HepG2 (cell line): Measurements from ENCODE around the gene LRRC43. TPM values are rescaled to one million over a fixed set of nuclear protein-coding genes. Genes with fewer than 3 reads are reported as not detected.

ENCODE experiments used
- ATAC-seq: fragments of 200-7000 bp; cut with Tn5 transposase; 3 replicates; pipeline ENCODE4 v1.9.1; 2020; ENCODE audit warnings: mild to moderate bottlenecking, moderate library complexity
- BruUV-seq: library from RNA; stranded (reverse); fragments of 400-500 nt; replicated peaks from 2 replicates; lab custom pipeline; 2021; lab: Mats Ljungman, UMichigan
- CTCF ChIA-PET: fragments of 300-600 bp; formaldehyde crosslinking; extraction: SDS; loops from one replicate; lab custom pipeline; 2021; ENCODE audit warnings: low total read pairs, inconsistent platforms, low intra/inter-chr PET ratio; lab: Yijun Ruan, JAX
- POLR2A ChIA-PET: fragments of 350-600 bp; sonication (Branson Sonifier 250); formaldehyde crosslinking; loops from one replicate; lab custom pipeline; 2020; ENCODE audit warnings: antibody characterized with exemption, inconsistent platforms; lab: Yijun Ruan, JAX
- DNase-seq: peaks from one replicate; pipeline ENCODE4 v3.0.0-alpha.2; 2015; ENCODE audit warnings: low spot score
- FAIRE-seq: peaks from 3 replicates; lab custom pipeline; 2011; peaks lifted over from hg19 to GRCh38; lab: Jason Lieb, UNC
- H2AFZ ChIP-seq: one replicate; pipeline ENCODE4 v1.6.1; 2011; ENCODE audit warnings: low read length, inconsistent platforms
- H3K27ac ChIP-seq: fragments of 300-600 bp; 3 replicates; pipeline ENCODE4 v1.8.0; 2011; ENCODE audit warnings: mixed run types, mild to moderate bottlenecking, mixed read lengths, low read length, inconsistent platforms; ENCODE audit not compliant: insufficient read depth; ENCODE audit errors: extremely low read length
- H3K27me3 ChIP-seq, 2 experiments: fragments of 200-600 bp in 1 of 2; 2 replicates in 1 of 2; 3 replicates in 1 of 2; pipeline versions ENCODE4 v1.6.0 to v1.8.0; 2011; ENCODE audit warnings: low read length in 2 of 2, mild to moderate bottlenecking in 2 of 2, moderate library complexity in 2 of 2, inconsistent platforms in 1 of 2; ENCODE audit not compliant: insufficient read depth in 2 of 2, control insufficient read depth in 1 of 2
- H3K36me3 ChIP-seq, 2 experiments: fragments of 200-600 bp in 1 of 2; replicated peaks in 1 of 2; 2 replicates in 1 of 2; 3 replicates in 1 of 2; pipeline versions ENCODE4 v1.5.1 to v1.8.0; 2011; ENCODE audit warnings: low read length in 2 of 2, inconsistent platforms in 1 of 2; ENCODE audit not compliant: insufficient read depth in 2 of 2, control insufficient read depth in 1 of 2
- H3K4me1 ChIP-seq: 2 replicates; pipeline ENCODE4 v1.5.1; 2012; ENCODE audit warnings: low read length, inconsistent platforms; ENCODE audit not compliant: insufficient read depth
- H3K4me2 ChIP-seq: 2 replicates; pipeline ENCODE4 v1.6.0; 2011; ENCODE audit warnings: low read depth, low read length, inconsistent platforms
- H3K4me3 ChIP-seq, 3 experiments: fragments of 200-600 bp in 1 of 3; sonication (generic), shearing (Covaris generic) in 1 of 3; replicated peaks in 1 of 3; 2 replicates each; pipeline ENCODE4 v1.5.1; 2011 to 2016; ENCODE audit warnings: low read length in 3 of 3, inconsistent platforms in 2 of 3, low read depth in 2 of 3, mild to moderate bottlenecking in 2 of 3, control low read depth in 1 of 3, mixed read lengths in 1 of 3; ENCODE audit not compliant: insufficient read depth in 1 of 3
- H3K79me2 ChIP-seq: one replicate; pipeline ENCODE4 v1.6.1; 2011; ENCODE audit warnings: low read length, inconsistent platforms; ENCODE audit not compliant: insufficient read depth
- H3K9ac ChIP-seq: 2 replicates; pipeline ENCODE4 v1.6.0; 2011; ENCODE audit warnings: mild to moderate bottlenecking, low read depth, low read length, inconsistent platforms; ENCODE audit not compliant: insufficient read depth
- H3K9me3 ChIP-seq: 2 replicates; pipeline ENCODE4 v1.5.1; 2012; ENCODE audit warnings: mild to moderate bottlenecking, low read length
- H4K20me1 ChIP-seq: 2 replicates; pipeline ENCODE4 v1.6.0; 2011; ENCODE audit warnings: inconsistent platforms, mild to moderate bottlenecking, low read length, moderate library complexity; ENCODE audit not compliant: insufficient read depth
- ARID2 ChIP-seq: sonication (generic); formaldehyde crosslinking; IDR thresholded peaks from 2 replicates; pipeline ENCODE4 v1.8.1; 2022; ENCODE audit warnings: mild to moderate bottlenecking, missing genetic modification reagents, borderline replicate concordance
- CCAR2 ChIP-seq: fragments of 200-400 bp; formaldehyde crosslinking; optimal IDR thresholded peaks from 2 replicates; pipeline ENCODE3; 2018; ENCODE audit warnings: low read depth, mild to moderate bottlenecking, low read length, moderate library complexity
- GTF3A ChIP-seq: sonication (generic); formaldehyde crosslinking; conservative IDR thresholded peaks from 2 replicates; pipeline ENCODE4 v1.4.0; 2020; ENCODE audit warnings: mild to moderate bottlenecking, missing genetic modification reagents
- JUNB ChIP-seq: sonication (generic); formaldehyde crosslinking; IDR thresholded peaks from 2 replicates; pipeline ENCODE4 v1.8.0; 2022; ENCODE audit warnings: missing genetic modification reagents, mild to moderate bottlenecking, borderline replicate concordance
- MEF2D ChIP-seq: sonication (generic); formaldehyde crosslinking; IDR thresholded peaks from 2 replicates; pipeline ENCODE4 v1.5.1; 2020; ENCODE audit warnings: mild to moderate bottlenecking, missing genetic modification reagents
- MIXL1 ChIP-seq: IDR thresholded peaks from 2 replicates; pipeline ENCODE4 v1.6.1; 2016
- MTERF4 ChIP-seq: sonication (generic); formaldehyde crosslinking; IDR thresholded peaks from 2 replicates; pipeline ENCODE4 v1.8.0; 2023; ENCODE audit warnings: mild to moderate bottlenecking, missing genetic modification reagents
- RAD51 ChIP-seq: fragments of 450-650 bp; IDR thresholded peaks from 2 replicates; pipeline ENCODE4 v1.6.1; 2016; ENCODE audit warnings: borderline replicate concordance
- ZBTB21 ChIP-seq: sonication (generic); formaldehyde crosslinking; IDR thresholded peaks from 2 replicates; pipeline ENCODE4 v1.4.0; 2020; ENCODE audit warnings: missing genetic modification reagents
- ZNF367 ChIP-seq: sonication (generic); formaldehyde crosslinking; IDR thresholded peaks from 2 replicates; pipeline ENCODE4 v1.4.0; 2020; ENCODE audit warnings: missing genetic modification reagents, borderline replicate concordance
- ZNF569 ChIP-seq: sonication (generic); formaldehyde crosslinking; IDR thresholded peaks from 2 replicates; pipeline ENCODE4 v1.5.0; 2020; ENCODE audit warnings: mild to moderate bottlenecking, missing genetic modification reagents, moderate library complexity, borderline replicate concordance
- ZNF75D ChIP-seq: sonication (generic); formaldehyde crosslinking; IDR thresholded peaks from 2 replicates; pipeline ENCODE4 v1.8.1; 2023; ENCODE audit warnings: missing genetic modification reagents, mild to moderate bottlenecking, borderline replicate concordance
- WGBS: methylation state at CpG from one replicate; pipeline ENCODE4 v1.1.6; 2017; ENCODE audit warnings: low lambda C conversion rate; 5-methylcytosine and 5-hydroxymethylcytosine counted together
- in situ Hi-C: cut with HindIII; loops from 2 replicates; pipeline ENCODE4 v1.10.0; 2017; ENCODE audit warnings: low pct_unique_long_range_greater_than_20kb; ENCODE audit not compliant: extremely low pct_ligation_motif_present
- intact Hi-C: fragments of 100-400 bp; cut with micrococcal nuclease; formaldehyde crosslinking; loops from one replicate; pipeline ENCODE4 v1.10.0; 2022; ENCODE audit not compliant: unreplicated experiment
- polyA plus RNA-seq, 8 experiments: library from polyadenylated mRNA; depleted of rRNA in 3 of 8; stranded (reverse) in 7 of 8; unstranded in 1 of 8; fragments of >200 nt; fragmentation: Illumina TruSeq in 4 of 8; extraction: Trizol in 4 of 8; gene quantifications; 2 replicates each; pipeline versions ENCODE4 v1.2.1 to v1.2.3, GENCODE V29; 2011 to 2016; ENCODE audit warnings: low read depth in 4 of 8, missing spikeins in 1 of 8, mixed read lengths in 1 of 8; ENCODE audit not compliant: insufficient read depth in 1 of 8
- total RNA-seq, 5 experiments: library from RNA; depleted of rRNA; stranded (reverse); fragments of >200 nt; fragmentation: Illumina TruSeq; extraction: Trizol; gene quantifications; 2 replicates each; pipeline ENCODE4 v1.2.3, GENCODE V29; 2016; ENCODE audit warnings: low read depth in 1 of 5
- TF ChIP-seq, protein P1 (sequence below): sonication (generic); formaldehyde crosslinking; IDR thresholded peaks from 2 replicates; pipeline ENCODE4 v1.9.0; 2021; ENCODE audit warnings: mild to moderate bottlenecking, missing genetic modification reagents
- TF ChIP-seq, protein P2 (sequence below): sonication (generic); formaldehyde crosslinking; IDR thresholded peaks from 2 replicates; pipeline ENCODE4 v1.8.0; 2022; ENCODE audit warnings: mild to moderate bottlenecking, missing genetic modification reagents; ENCODE audit not compliant: insufficient replicate concordance

LRRC43 gene
- total and polyA plus RNA-seq, 2 of the 13 experiments (the other 11 are each of a cell fraction or from before 2014, with no cell fraction given), result not detected

DNA sequence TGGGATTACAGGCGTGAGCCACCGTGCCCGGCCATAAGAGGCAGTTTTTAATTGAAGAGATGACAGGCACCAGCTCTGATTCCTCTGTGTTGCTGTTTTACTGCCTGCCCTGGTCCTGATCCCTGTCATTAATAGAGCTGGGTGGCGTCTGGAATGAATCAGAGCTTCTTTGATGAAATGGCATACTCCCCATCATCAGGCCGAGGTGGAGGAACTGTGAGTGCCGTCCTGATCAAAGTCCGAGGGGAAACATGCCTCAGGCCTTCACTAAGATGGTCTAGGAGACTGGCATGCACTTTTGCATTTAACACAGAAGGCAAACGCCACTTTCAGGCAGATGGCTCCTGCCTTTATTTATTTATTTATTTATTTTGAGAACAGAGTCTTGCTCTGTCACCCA, 43.0 kb upstream of the LRRC43 start:
- WGBS, result 94% methylated on average over 6 of the region's 8 CpGs
- ATAC-seq (no peak), FAIRE-seq (no peak), DNase-seq (no peak)
- H3K4me2 ChIP-seq, result no peak overlapping the region
- no peaks in the 10 kb centered on the region for H4K20me1 ChIP-seq
- H3K27ac ChIP-seq, result no peak overlapping the region
- intact Hi-C loops, result no loop called here
- no TSS peak for BruUV-seq
- H3K27me3 ChIP-seq, result no peaks in the 10 kb centered on the region
- no peaks in the 10 kb centered on the region for H3K79me2 ChIP-seq
- ChIA-PET CTCF (no interaction called here), POLR2A (no interaction called here)
- H2AFZ ChIP-seq, result no peak overlapping the region
- H3K4me1 ChIP-seq, result no peaks in the 10 kb centered on the region
- H3K4me3 ChIP-seq, result no peak overlapping the region
- no peaks in the 10 kb centered on the region for H3K9me3 ChIP-seq
- peaks cover 11 to 13% of the 10 kb centered on the region in 2 experiments; a peak in 2 of 5 replicates for H3K36me3 ChIP-seq
- no peak overlapping the region for H3K9ac ChIP-seq
- TF ChIP-seq, protein P1, sequence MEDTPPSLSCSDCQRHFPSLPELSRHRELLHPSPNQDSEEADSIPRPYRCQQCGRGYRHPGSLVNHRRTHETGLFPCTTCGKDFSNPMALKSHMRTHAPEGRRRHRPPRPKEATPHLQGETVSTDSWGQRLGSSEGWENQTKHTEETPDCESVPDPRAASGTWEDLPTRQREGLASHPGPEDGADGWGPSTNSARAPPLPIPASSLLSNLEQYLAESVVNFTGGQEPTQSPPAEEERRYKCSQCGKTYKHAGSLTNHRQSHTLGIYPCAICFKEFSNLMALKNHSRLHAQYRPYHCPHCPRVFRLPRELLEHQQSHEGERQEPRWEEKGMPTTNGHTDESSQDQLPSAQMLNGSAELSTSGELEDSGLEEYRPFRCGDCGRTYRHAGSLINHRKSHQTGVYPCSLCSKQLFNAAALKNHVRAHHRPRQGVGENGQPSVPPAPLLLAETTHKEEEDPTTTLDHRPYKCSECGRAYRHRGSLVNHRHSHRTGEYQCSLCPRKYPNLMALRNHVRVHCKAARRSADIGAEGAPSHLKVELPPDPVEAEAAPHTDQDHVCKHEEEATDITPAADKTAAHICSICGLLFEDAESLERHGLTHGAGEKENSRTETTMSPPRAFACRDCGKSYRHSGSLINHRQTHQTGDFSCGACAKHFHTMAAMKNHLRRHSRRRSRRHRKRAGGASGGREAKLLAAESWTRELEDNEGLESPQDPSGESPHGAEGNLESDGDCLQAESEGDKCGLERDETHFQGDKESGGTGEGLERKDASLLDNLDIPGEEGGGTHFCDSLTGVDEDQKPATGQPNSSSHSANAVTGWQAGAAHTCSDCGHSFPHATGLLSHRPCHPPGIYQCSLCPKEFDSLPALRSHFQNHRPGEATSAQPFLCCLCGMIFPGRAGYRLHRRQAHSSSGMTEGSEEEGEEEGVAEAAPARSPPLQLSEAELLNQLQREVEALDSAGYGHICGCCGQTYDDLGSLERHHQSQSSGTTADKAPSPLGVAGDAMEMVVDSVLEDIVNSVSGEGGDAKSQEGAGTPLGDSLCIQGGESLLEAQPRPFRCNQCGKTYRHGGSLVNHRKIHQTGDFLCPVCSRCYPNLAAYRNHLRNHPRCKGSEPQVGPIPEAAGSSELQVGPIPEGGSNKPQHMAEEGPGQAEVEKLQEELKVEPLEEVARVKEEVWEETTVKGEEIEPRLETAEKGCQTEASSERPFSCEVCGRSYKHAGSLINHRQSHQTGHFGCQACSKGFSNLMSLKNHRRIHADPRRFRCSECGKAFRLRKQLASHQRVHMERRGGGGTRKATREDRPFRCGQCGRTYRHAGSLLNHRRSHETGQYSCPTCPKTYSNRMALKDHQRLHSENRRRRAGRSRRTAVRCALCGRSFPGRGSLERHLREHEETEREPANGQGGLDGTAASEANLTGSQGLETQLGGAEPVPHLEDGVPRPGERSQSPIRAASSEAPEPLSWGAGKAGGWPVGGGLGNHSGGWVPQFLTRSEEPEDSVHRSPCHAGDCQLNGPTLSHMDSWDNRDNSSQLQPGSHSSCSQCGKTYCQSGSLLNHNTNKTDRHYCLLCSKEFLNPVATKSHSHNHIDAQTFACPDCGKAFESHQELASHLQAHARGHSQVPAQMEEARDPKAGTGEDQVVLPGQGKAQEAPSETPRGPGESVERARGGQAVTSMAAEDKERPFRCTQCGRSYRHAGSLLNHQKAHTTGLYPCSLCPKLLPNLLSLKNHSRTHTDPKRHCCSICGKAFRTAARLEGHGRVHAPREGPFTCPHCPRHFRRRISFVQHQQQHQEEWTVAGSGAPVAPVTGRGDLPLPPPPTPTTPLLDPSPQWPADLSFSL (CRISPR knock-in tag), result no peak
- TF ChIP-seq ZNF75D (CRISPR knock-in tag), result no peak
- no peak for TF ChIP-seq MTERF4 (CRISPR knock-in tag)
- TF ChIP-seq ZBTB21 (CRISPR knock-in tag), result no peak
- TF ChIP-seq MEF2D, result no peak
- no peak for TF ChIP-seq ARID2
- no peak for TF ChIP-seq GTF3A (CRISPR knock-in tag)
- TF ChIP-seq MIXL1 (CRISPR knock-in tag), result no peak
- TF ChIP-seq ZNF569 (CRISPR knock-in tag), result no peak
- TF ChIP-seq RAD51, result no peak
- no peak for TF ChIP-seq CCAR2
- TF ChIP-seq ZNF367 (CRISPR knock-in tag), result no peak
- TF ChIP-seq JUNB (CRISPR knock-in tag), result no peak
- TF ChIP-seq, protein P2, sequence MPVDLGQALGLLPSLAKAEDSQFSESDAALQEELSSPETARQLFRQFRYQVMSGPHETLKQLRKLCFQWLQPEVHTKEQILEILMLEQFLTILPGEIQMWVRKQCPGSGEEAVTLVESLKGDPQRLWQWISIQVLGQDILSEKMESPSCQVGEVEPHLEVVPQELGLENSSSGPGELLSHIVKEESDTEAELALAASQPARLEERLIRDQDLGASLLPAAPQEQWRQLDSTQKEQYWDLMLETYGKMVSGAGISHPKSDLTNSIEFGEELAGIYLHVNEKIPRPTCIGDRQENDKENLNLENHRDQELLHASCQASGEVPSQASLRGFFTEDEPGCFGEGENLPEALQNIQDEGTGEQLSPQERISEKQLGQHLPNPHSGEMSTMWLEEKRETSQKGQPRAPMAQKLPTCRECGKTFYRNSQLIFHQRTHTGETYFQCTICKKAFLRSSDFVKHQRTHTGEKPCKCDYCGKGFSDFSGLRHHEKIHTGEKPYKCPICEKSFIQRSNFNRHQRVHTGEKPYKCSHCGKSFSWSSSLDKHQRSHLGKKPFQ (CRISPR knock-in tag), result no peak
- in situ Hi-C loops, result loop anchor here (5.0 kb wide), 1 partner anchor 57 kb away; no protein-coding TSS in a partner anchor
